GM19397 (cell line): ENCODE results near the gene TRAPPC6A.
A peak's percentile ranks its signal among the peaks of the same experiment; 100 is the strongest.

ENCODE experiments used
- ATAC-seq: cut with Tn5 transposase; IDR thresholded peaks from one replicate; pipeline ENCODE4 v1.9.1; 2021; ENCODE audit warnings: mild to moderate bottlenecking, moderate library complexity; ENCODE audit not compliant: unreplicated experiment

The TRAPPC6A gene

DNA sequence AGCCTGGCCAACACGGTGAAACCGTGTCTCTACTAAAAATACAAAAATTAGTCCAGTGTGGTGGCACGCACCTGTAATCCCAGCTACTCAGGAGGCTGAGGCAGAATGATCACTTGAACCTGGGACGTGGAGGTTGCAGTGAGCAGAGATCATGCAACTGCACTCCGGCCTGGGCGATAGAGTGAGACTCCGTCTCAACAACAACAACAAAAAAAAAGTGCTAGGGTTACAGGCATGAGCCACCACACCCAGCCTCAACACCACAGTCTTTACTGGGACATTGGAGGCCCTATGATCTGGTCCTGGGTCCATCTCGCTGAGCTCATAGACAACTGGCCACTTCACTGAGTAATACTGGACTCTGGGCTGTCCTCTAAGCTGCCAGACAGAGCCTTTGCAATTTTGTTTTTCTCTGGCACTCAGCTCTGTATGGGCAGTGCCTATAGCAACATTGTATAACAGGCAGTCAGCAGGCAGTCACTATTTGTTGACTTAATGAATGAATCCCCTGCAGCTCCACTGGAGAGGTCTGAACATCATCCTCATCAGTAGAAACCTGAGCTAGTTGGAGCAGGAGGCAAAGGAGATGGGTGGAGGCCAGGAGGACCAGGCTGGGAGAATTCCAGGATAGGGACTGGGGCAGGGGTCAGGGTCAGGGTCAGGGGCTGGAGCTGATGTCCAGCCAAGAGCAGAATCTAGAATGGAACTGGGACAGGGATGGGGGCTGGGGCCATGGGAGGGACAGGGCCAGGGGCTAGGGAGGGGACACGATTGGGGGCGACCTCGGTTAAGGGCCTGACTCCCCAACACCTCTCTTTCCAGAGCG lies 8.7 kb upstream of the TRAPPC6A start:
- ATAC-seq, result no peak

DNA sequence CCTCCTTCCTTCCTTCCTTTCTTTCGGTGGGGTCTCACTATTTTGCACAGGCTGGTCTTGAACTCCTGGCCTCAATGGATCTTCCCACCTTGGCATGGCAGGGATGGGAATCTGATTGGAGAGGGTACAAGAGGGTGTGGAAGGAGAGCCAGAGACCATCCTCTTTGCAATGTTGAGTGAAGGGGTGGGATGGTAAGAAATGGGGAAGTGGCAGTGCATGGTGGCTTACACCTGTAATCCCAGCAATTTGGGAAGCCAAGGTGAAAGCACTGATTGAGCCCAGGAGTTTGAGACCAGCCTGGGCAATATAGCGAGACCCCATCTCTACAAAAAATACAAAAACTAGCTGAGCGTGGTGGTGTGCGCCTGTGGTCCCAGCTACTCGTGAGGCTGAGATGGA lies 6.1 kb upstream of the TRAPPC6A start:
- ATAC-seq, result no peak

GRCh38 chr19:45182758-45183157 lies 4.7 kb upstream of the TRAPPC6A start:
- no peak for ATAC-seq

GRCh38 chr19:45180936-45181335 lies 2.9 kb upstream of the TRAPPC6A start:
- ATAC-seq, result no peak

DNA sequence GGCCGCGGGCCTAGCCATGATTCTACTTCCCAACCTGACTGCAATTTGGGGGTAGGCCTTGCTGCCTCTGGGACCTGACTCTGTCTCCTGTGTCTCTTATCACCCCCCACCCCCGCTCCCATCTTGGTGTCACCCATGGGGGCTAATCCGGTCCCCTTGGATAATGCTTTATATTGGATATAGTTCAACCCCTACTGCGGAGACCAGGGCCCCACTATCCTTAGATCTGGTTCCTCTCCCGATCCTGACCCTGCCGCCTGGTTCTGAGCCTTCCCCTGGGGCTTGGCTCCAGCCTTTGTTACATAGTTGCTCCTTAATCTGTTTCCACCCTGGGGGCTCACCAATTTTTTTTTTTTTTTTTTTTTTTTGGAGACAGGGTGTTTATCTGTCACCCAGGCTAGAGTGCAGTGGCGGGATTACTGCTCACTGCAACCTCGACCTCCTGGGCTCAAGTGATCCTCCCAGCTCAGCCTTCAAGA lies 1.9 kb upstream of the TRAPPC6A start:
- no peak for ATAC-seq

DNA sequence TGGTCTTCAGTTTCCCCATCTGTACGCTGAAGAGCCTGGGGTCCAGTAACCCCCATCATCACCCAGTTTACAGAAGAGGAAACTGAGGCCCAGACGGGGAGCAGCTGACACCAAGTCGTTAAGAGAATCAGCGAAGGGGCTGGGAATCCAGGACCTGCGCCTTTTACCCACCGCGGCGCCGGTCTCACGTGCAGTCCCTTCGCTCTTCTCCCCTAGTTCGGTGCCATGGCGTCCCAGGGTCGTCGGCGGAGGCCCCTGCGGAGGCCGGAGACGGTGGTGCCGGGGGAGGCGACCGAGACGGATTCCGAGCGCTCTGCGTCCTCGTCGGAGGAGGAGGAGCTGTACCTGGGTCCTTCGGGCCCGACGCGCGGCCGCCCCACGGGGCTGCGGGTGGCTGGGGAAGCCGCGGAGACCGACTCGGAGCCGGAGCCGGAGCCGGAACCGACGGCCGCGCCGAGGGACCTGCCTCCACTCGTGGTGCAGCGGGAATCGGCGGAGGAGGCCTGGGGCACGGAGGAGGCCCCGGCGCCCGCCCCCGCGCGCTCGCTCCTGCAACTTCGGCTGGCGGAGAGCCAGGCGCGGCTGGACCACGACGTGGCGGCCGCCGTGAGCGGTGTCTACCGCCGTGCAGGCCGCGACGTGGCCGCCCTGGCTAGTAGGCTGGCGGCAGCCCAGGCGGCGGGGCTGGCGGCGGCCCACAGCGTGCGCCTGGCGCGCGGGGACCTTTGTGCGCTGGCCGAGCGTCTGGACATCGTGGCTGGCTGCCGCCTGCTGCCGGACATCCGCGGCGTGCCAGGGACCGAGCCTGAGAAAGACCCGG lies 1.2 kb upstream of the TRAPPC6A start:
- no peak for ATAC-seq

- ATAC-seq, result peak; percentile 78
Measured at GRCh38 chr19:45178262-45179071, 430 bp upstream of the TRAPPC6A start, which contains the start of gene BLOC1S3. Gene BLOC1S3, plus strand, starts transcription at chr19:45178784. Its CDS starts 513 bp downstream, at chr19:45179297.

DNA sequence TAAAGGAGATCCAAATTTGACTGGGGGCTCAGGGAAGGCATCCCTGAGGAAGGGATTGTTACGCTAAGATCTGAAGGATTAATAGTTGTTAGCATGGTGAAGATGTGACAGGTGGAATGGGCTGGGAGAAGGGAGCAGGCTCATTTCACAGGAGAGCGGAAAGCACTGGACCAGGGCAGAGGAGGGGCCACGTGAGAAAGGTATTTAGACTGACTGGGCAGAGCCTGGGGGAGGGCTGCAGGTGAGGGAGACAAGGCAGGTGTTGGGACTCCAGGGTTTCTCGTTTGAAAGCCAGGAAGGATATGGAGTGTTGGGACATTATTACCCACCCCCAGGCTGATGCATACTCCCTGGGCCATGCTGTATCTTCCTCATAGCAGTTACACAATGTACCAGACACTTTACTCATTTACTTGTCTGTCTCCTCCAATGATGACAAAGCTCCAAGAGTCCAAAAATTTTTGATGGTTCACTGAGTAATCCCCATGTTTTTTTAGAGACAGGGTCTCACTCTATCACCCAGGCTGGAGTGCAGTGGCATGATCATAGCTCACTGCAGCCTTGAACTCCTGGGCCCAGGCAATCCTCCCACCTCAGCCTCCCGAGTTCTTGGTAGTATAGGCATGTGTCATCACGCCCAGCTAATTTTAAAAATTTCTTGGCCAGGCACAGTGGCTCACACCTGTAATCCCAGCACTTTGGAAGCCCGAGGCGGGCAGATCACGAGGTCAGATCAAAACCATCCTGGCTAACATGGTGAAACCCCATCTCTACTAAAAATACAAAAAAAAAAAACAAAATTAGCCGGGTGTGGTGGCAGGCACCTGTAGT lies 2.3 kb downstream of the TRAPPC6A start:
- ATAC-seq, result no peak

- ATAC-seq, result no peak
Measured at GRCh38 chr19:45173816-45174215, 4.2 kb downstream of the TRAPPC6A start.

DNA sequence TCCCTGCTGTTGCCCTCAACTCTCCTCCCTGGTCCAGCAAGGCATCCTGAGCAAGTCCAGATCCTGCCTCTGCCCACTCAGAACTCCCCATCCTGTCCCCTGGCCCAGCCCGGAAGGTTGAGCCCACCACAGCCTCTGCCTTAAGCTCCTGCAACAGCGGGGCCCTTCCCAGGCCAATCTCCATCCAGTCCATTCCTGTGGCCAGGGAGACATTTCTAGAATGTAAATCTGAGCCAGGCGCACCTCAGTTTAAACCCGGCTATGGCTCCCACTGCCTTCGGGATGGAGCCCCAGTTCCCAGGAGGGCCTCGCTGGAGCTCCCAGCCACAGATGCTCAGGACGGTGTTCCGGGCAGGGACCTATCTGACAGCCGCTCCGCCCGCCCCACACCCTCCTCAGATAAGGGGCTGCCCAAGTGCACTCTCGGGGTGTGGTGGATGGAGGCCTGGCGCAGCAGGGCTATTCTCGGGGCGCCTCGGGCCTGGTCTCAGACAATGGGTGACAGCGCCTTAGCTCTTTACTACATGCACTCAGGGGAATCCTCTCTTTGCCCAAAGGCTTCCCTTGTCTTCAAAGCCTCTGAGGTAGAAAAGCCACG lies 5.3 kb downstream of the TRAPPC6A start:
- ATAC-seq, result no peak

- no peak for ATAC-seq
Measured at GRCh38 chr19:45172173-45172572, 5.9 kb downstream of the TRAPPC6A start.

GRCh38 chr19:45171211-45171623 lies 6.8 kb downstream of the TRAPPC6A start:
- ATAC-seq, result no peak

DNA sequence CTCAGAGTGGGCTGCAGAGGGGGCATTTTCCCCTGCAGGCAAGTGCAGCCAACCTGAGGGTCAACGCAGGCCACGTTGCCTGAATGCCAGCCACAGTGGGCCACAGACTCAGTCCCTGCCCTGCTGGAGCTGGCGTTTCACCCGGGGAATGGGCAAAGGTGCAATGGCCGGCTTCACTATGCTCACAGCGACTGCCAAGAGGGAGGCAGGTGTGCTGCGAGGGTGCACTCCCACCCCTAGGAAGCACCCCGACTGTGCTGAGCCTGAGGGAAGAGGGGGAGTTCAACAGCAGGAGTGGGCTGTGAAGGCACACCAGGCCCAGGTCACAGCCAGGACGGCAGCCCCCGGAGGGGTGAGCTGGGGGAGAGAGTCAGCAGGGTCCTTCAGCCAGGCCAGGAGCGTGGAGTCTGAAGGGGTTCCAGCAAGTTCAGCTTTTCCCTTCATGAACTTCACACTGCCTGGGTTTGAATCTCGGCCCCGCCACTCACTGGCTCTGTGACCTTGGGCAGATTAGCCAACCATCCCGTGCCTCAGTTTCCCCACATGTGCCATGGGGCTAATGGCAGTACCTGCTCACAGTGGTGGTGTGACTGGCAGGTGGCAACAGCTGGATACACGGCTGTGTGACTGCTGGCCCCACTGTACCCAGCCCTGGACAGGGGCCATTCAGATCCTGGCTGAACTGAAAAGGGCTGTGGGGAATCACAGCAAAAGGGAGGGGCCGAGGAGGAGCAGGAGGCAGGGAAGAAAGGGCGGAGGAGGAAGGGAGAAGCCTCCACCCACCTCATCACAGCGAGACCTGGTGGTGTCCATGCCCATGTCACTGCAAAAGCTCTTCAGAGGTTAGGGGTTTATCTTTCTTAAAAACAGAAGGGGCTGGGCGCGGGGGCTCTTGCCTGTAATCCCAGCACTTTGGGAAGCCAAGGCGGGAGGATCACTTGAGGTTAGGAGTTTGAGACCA lies 7.6 kb downstream of the TRAPPC6A start:
- ATAC-seq, result no peak

DNA sequence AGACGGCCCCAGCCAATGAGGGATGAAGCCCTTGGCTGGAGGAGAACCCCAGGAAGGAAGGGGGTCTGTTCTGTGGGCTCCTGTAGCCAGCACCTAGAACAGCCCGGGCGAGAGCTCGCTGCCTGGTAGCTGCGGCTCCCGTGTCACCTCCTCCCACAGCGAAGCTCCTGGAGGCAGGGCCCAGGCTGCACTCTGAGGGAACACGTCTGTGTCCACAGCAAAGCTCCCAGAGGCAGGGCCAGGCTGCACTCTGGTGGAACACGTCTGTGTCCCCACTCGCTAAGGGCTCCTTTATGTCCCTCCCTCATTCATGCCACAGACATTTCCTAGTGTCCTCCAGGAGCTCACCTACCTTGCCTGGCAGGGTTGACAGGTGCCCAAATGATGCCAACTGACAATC lies 8.4 kb downstream of the TRAPPC6A start:
- no peak for ATAC-seq

GRCh38 chr19:45168767-45169351 lies 9.2 kb downstream of the TRAPPC6A start:
- no peak for ATAC-seq

DNA sequence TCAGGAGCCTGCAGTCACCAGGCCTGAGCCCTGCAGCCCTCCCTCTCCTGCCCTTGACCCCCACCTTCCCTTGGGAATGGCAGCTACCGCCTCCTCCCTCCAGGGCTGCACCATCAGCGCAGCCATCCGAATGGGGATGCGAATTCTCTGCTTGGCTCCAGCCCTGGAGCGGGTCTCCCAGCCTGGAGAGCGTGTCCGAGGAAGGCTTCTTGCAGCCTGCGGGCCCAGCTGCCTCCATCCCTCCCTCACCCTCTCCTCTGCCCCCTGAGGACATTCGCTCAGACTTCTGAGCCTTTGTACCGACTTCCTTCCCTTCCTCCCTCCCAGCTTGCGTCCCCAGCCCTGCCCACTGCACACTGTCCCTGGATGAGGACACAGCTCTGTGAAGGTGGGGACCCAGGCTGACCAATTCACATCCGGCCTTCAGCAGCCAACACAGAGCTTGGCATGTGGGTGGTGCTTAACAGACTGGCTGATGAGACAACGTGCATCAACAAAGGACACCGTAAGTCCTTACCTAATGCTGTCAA lies 11.2 kb downstream of the TRAPPC6A start:
- no peak for ATAC-seq

DNA sequence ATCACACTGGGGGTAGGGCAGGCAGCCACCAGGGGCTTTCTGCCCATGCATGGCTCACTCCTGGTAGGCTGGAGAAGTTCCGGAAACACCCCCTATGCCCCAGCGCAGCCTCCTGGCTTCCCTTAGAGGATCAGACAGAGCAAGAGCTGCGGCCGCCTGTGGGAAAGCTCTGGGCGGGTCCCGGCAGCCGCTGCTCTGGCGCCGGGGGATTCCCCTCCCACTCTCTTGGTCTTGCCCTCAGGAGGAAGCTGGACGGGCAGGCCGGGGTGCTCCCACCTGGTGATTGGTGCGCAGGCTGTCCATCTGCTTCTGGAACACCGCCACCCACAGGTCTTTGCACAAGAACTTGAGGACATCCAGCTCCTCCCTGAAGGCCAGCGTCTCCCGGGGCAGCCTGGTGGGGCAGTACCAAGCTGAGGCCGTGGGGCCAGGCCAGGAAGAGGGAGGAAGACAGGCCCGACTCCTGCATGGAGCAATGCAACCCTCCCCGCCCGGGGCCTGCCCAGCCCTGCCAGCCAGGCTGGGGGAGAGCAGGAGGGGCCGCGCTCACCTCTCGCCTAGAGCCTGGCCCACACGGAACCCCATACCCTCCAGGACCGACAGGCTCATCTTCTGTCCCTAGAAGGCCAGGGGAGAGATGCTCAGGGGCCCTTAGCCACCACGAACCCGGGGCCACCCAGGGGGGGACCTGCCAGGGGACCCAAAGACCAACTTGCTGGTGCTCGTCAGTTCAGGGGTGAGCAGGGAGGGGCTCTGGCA lies 13.3 kb downstream of the TRAPPC6A start:
- ATAC-seq, result peak; percentile 61
